Smooth muscle cell (in vitro differentiated cells): ENCODE data around the gene ATP5F1A. TPM values are rescaled to one million over a fixed set of nuclear protein-coding genes. Genes with fewer than 3 reads are reported as not detected.

ENCODE experiments used
- DNase-seq: peaks from one replicate; lab custom pipeline; 2025; ENCODE audit not compliant: unreplicated experiment; lab: John Stamatoyannopoulos, UW
- H2AFZ ChIP-seq: fragments of 200-600 bp; sonication (generic); 2 replicates; pipeline ENCODE4 v1.6.0; 2016; ENCODE audit warnings: antibody characterized with exemption, low read depth, mild to moderate bottlenecking
- H3F3A ChIP-seq: fragments of 200-600 bp; sonication (generic); 2 replicates; pipeline ENCODE4 v1.6.0; 2017; ENCODE audit warnings: antibody characterized with exemption, low read depth
- H3K27ac ChIP-seq: fragments of 200-600 bp; sonication (generic); 2 replicates; pipeline ENCODE4 v1.5.1; 2016; ENCODE audit warnings: low read depth, mild to moderate bottlenecking
- H3K27me3 ChIP-seq: fragments of 200-600 bp; sonication (generic); 2 replicates; pipeline ENCODE4 v1.6.1; 2016; ENCODE audit warnings: low read depth, mild to moderate bottlenecking
- H3K36me3 ChIP-seq: fragments of 200-600 bp; sonication (generic); 2 replicates; pipeline ENCODE4 v1.5.1; 2016; ENCODE audit warnings: low read depth
- H3K4me1 ChIP-seq: fragments of 200-600 bp; sonication (generic); 2 replicates; pipeline ENCODE4 v1.5.1; 2016; ENCODE audit warnings: low read depth
- H3K4me2 ChIP-seq: fragments of 200-600 bp; sonication (generic); 2 replicates; pipeline ENCODE4 v1.6.0; 2016; ENCODE audit warnings: mild to moderate bottlenecking
- H3K4me3 ChIP-seq: fragments of 200-600 bp; sonication (generic); 2 replicates; pipeline ENCODE4 v1.5.1; 2016; ENCODE audit warnings: mild to moderate bottlenecking
- H3K79me2 ChIP-seq: fragments of 200-600 bp; sonication (generic); 2 replicates; pipeline ENCODE4 v1.6.0; 2016; ENCODE audit warnings: low read depth, mild to moderate bottlenecking
- H3K9ac ChIP-seq: fragments of 200-600 bp; sonication (generic); 2 replicates; pipeline ENCODE4 v1.6.0; 2016; ENCODE audit warnings: low read depth
- H3K9me3 ChIP-seq: fragments of 200-600 bp; sonication (generic); replicated peaks from 2 replicates; pipeline ENCODE4 v1.5.1; 2016; ENCODE audit warnings: low read depth
- H4K20me1 ChIP-seq: fragments of 200-600 bp; sonication (generic); 2 replicates; pipeline ENCODE4 v1.6.0; 2016; ENCODE audit warnings: low read depth
- CTCF ChIP-seq: fragments of 200-600 bp; sonication (generic); IDR thresholded peaks from 2 replicates; pipeline ENCODE4 v1.5.1; 2017; ENCODE audit warnings: borderline replicate concordance, mild to moderate bottlenecking, antibody characterized with exemption; ENCODE audit not compliant: insufficient read depth, poor library complexity, severe bottlenecking
- WGBS: methylation state at CpG from one replicate; pipeline ENCODE4 v1.1.7; 2016; ENCODE audit warnings: low lambda C conversion rate; 5-methylcytosine and 5-hydroxymethylcytosine counted together
- polyA plus RNA-seq: library from polyadenylated mRNA; unstranded; fragments of >200 nt; fragmentation: Nextera tagmentation; extraction: Ambion mirVana; gene quantifications from 2 replicates; pipeline ENCODE4 v1.2.1, GENCODE V29; 2016
- total RNA-seq: library from RNA; depleted of rRNA; stranded (reverse); fragments of >200 nt; gene quantifications from 2 replicates; pipeline ENCODE4 v1.2.3, GENCODE V29; 2014

ATP5F1A gene
- total RNA-seq (432 and 586 TPM in 2 replicates), polyA plus RNA-seq (357 and 406 TPM in 2 replicates)

- Histone ChIP-seq H2AFZ (peak within 1 kb of the TSS; percentile 85), H3K4me1 (peaks cover 6% of the 10 kb centered on the region), H3K27ac (peak within 1 kb of the TSS; percentile 74), H3F3A (peaks cover 4% of the 10 kb centered on the region), H3K4me3 (peak within 1 kb of the TSS; percentile 80), H3K36me3 (no peaks in the 10 kb centered on the region), H3K9ac (peak within 1 kb of the TSS; percentile 83), H3K4me2 (peak within 1 kb of the TSS; percentile 96), H3K79me2 (peaks cover 50% of the 10 kb centered on the region), H3K9me3 (no peaks in the 10 kb centered on the region), H4K20me1 (peaks cover 43% of the 10 kb centered on the region), H3K27me3 (no peaks in the 10 kb centered on the region)
- WGBS: under 1% methylated on average over 53 of the region's 53 CpGs
- peak; percentile 44 for DNase-seq
- TF ChIP-seq CTCF: no peak
Measured at GRCh38 chr18:46097801-46098615, at the start of gene ATP5F1A. Gene ATP5F1A, minus strand, starts transcription at chr18:46098296. Its CDS starts 65 bp downstream, at chr18:46098231.

DNA sequence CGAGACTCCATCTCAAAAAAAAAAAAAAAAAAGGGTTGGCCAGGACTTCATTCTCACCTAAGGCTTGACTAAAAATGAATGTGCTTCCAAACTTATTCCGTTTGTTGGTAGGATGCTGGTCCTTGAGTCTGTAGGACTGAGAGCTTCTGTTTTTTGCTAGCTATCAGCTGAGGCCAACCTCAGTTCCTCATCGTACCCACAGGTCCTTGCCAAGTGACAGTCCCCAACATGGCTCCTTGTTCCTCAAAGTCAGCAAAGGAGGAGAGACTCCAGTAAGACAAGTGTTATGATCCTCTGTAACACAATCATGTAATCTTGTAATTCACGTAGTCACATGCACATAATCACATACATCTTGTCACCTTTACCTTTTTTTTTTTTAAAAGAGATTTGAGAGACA lies 43.1 kb upstream of the ATP5F1A start:
- Histone ChIP-seq H3K27me3 (no peaks in the 10 kb centered on the region), H3K79me2 (no peaks in the 10 kb centered on the region), H3K36me3 (no peaks in the 10 kb centered on the region), H3K4me2 (no peak overlapping the region), H3F3A (no peaks in the 10 kb centered on the region), H3K27ac (no peak overlapping the region), H2AFZ (no peak overlapping the region), H3K9me3 (no peaks in the 10 kb centered on the region), H3K4me3 (no peak overlapping the region), H4K20me1 (no peaks in the 10 kb centered on the region), H3K4me1 (no peaks in the 10 kb centered on the region), H3K9ac (no peak overlapping the region)
- DNase-seq: no peak
- WGBS: 96% methylated on average over 4 of the region's 4 CpGs
- TF ChIP-seq CTCF: no peak

DNA sequence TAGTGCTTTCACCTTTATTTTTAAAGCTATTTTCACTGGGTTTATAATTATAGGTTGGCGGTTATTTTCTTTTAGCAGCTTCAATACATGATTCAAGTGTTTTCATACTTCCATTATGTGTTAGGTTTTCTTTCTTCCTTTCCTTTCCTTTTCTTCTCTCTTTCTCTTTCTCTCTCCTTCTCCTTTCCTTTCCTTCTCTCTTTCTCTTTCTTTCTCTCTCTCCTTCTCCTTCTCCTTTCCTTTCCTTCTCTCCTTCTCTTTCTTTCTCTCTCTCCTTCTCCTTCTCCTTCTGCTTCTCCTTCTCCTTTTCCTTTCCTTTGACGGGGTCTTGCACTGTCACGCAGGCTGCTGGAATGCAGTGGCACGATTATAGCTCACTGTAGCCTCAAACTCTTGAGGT lies 42.1 kb upstream of the ATP5F1A start:
- Histone ChIP-seq H3K36me3 (no peaks in the 10 kb centered on the region), H3K79me2 (no peaks in the 10 kb centered on the region)
- 97% methylated on average over 4 of the region's 4 CpGs for WGBS

More for the DNA sequence above, 42.1 kb upstream of the ATP5F1A start:
- no peaks in the 10 kb centered on the region for H3K9me3 ChIP-seq
- H3K9ac ChIP-seq: no peak overlapping the region
- no peaks in the 10 kb centered on the region for H3F3A ChIP-seq
- no peaks in the 10 kb centered on the region for H4K20me1 ChIP-seq
- H3K27ac ChIP-seq: no peak overlapping the region
- no peak overlapping the region for H3K4me2 ChIP-seq
- no peak for DNase-seq
- H3K4me3 ChIP-seq: no peak overlapping the region
- TF ChIP-seq CTCF: no peak
- no peaks in the 10 kb centered on the region for H3K4me1 ChIP-seq
- no peak overlapping the region for H2AFZ ChIP-seq
- H3K27me3 ChIP-seq: no peaks in the 10 kb centered on the region
